ENCODE results near the gene TMEM184A.

TMEM184A gene

GRCh38 chr7:1538544-1539180 is 17.3 kb downstream of the TMEM184A start:
- TF ChIP-seq POLR2A (IDR thresholded peaks at IDR 0.05; ENCODE audit: low read length) (no peak), GATA1 (IDR thresholded peaks at IDR 0.05; ENCODE audit: low read depth, low read length) (no peak)

GRCh38 chr7:1537535-1538412 is 18.2 kb downstream of the TMEM184A start:
- peak; percentile 84 to 86 for DNase-seq
- no peak for TF ChIP-seq POLR2A (IDR thresholded peaks at IDR 0.05; ENCODE audit: low read length)

More at GRCh38 chr7:1538544-1539180, 17.3 kb downstream of the TMEM184A start:
- no peak for DNase-seq

- peak in 1 of 2 experiments; percentile 16 for DNase-seq
- TF ChIP-seq GATA1 (IDR thresholded peaks at IDR 0.05; ENCODE audit: low read depth, low read length) (no peak), POLR2A (IDR thresholded peaks at IDR 0.05; ENCODE audit: low read length) (no peak)
These were observed 19.1 kb downstream of the TMEM184A start for GRCh38 chr7:1536743-1537534.

GRCh38 chr7:1536455-1536742 is 19.6 kb downstream of the TMEM184A start:
- TF ChIP-seq POLR2A (IDR thresholded peaks at IDR 0.05; ENCODE audit: low read length) (no peak), GATA1 (IDR thresholded peaks at IDR 0.05; ENCODE audit: low read depth, low read length) (no peak)
- DNase-seq: no peak

- TF ChIP-seq POLR2A (IDR thresholded peaks at IDR 0.05; ENCODE audit: low read length) (no peak), GATA1 (IDR thresholded peaks at IDR 0.05; ENCODE audit: low read depth, low read length) (no peak)
- DNase-seq: no peak
These were observed 20.1 kb downstream of the TMEM184A start for GRCh38 chr7:1535701-1536454.

- DNase-seq: no peak
- no peak for TF ChIP-seq GATA1 (IDR thresholded peaks at IDR 0.05; ENCODE audit: low read depth, low read length)
- TF ChIP-seq POLR2A (IDR thresholded peaks at IDR 0.05; ENCODE audit: low read length): no peak
These were observed 20.9 kb downstream of the TMEM184A start for GRCh38 chr7:1535100-1535458.

GRCh38 chr7:1534330-1535099 is 21.5 kb downstream of the TMEM184A start:
- DNase-seq: peak; percentile 28 to 41
- TF ChIP-seq POLR2A (IDR thresholded peaks at IDR 0.05; ENCODE audit: low read length) (no peak), GATA1 (IDR thresholded peaks at IDR 0.05; ENCODE audit: low read depth, low read length) (no peak)

GRCh38 chr7:1533547-1534329 is 22.3 kb downstream of the TMEM184A start:
- TF ChIP-seq POLR2A (IDR thresholded peaks at IDR 0.05; ENCODE audit: low read length) (no peak), GATA1 (IDR thresholded peaks at IDR 0.05; ENCODE audit: low read depth, low read length) (no peak)
- peak; percentile 68 to 86 for DNase-seq

GRCh38 chr7:1533255-1533546 is 22.8 kb downstream of the TMEM184A start:
- DNase-seq: no peak
- TF ChIP-seq GATA1 (IDR thresholded peaks at IDR 0.05; ENCODE audit: low read depth, low read length) (no peak), POLR2A (IDR thresholded peaks at IDR 0.05; ENCODE audit: low read length) (no peak)

GRCh38 chr7:1532456-1533254 is 23.4 kb downstream of the TMEM184A start:
- TF ChIP-seq GATA1 (IDR thresholded peaks at IDR 0.05; ENCODE audit: low read depth, low read length): no peak
- no peak for TF ChIP-seq POLR2A (IDR thresholded peaks at IDR 0.05; ENCODE audit: low read length)

GRCh38 chr7:1531979-1532455 is 24.0 kb downstream of the TMEM184A start:
- peak in 1 of 2 experiments; percentile 46 for DNase-seq
- TF ChIP-seq POLR2A (IDR thresholded peaks at IDR 0.05; ENCODE audit: low read length): no peak
- no peak for TF ChIP-seq GATA1 (IDR thresholded peaks at IDR 0.05; ENCODE audit: low read depth, low read length)

More at GRCh38 chr7:1532456-1533254, 23.4 kb downstream of the TMEM184A start:
- peak; percentile 60 to 82 for DNase-seq

All from erythroblast (primary cell).